ENCODE data around the gene SNX25.

Gene SNX25

GRCh38 chr4:185395956-185396723 is 186.7 kb downstream of the SNX25 start:
- peak overlapping the region; percentile 44 for H3K27ac ChIP-seq (ENCODE audit: low read depth, low read length, poor library complexity, severe bottlenecking)
- H3K36me3 ChIP-seq (ENCODE audit: insufficient read depth, low read length): peaks cover 28% of the 10 kb centered on the region; the same call in 1 of the 2 replicates
- no peaks in the 10 kb centered on the region for H3K79me2 ChIP-seq (ENCODE audit: insufficient read depth, low read length)
- H3K27me3 ChIP-seq (ENCODE audit: insufficient read depth, low read length): no peaks in the 10 kb centered on the region
- 0 out of 2 replicates have a peak, but pooled peaks cover 2% of the 10 kb centered on the region for H3F3A ChIP-seq (ENCODE audit: insufficient read depth, low read length)
- peaks cover 57% of the 10 kb centered on the region for H3K4me1 ChIP-seq (ENCODE audit: insufficient read depth, low read length, severe bottlenecking)
- peak overlapping the region; percentile 93 for H3K4me2 ChIP-seq (ENCODE audit: low read length)
- no peak overlapping the region for H2AFZ ChIP-seq (ENCODE audit: low read length)
- peak overlapping the region; percentile 66 for H3K4me3 ChIP-seq (ENCODE audit: low read depth, low read length, poor library complexity, severe bottlenecking)
- H4K20me1 ChIP-seq (ENCODE audit: insufficient read depth, low read length): no peaks in the 10 kb centered on the region
- peak overlapping the region; percentile 71 for H3K9ac ChIP-seq (ENCODE audit: low read length)
- TF ChIP-seq EZH2 (IDR thresholded peaks at IDR 0.05; ENCODE audit: borderline replicate concordance, low read length): no peak
- no peak for TF ChIP-seq CTCF (IDR thresholded peaks at IDR 0.05; ENCODE audit: low read length)
- no peaks in the 10 kb centered on the region for H3K9me3 ChIP-seq (ENCODE audit: low read length)
- H3K9me2 ChIP-seq (ENCODE audit: low read depth, low read length): no peaks in the 10 kb centered on the region

GRCh38 chr4:185396724-185397385 is 187.5 kb downstream of the SNX25 start, which contains the start of gene ANKRD37:
Gene ANKRD37 (plus strand): TSS chr4:185396841. CDS start chr4:185396924, 83 bp downstream.
- no peaks in the 10 kb centered on the region for H3K9me3 ChIP-seq (ENCODE audit: low read length)
- H3K9ac ChIP-seq (ENCODE audit: low read length): peak within 1 kb of the TSS; percentile 71
- H3K79me2 ChIP-seq (ENCODE audit: insufficient read depth, low read length): no peaks in the 10 kb centered on the region
- TF ChIP-seq EZH2 (IDR thresholded peaks at IDR 0.05; ENCODE audit: borderline replicate concordance, low read length) (no peak), CTCF (IDR thresholded peaks at IDR 0.05; ENCODE audit: low read length) (no peak)
- H3K9me2 ChIP-seq (ENCODE audit: low read depth, low read length): no peaks in the 10 kb centered on the region
- H3K4me3 ChIP-seq (ENCODE audit: low read depth, low read length, poor library complexity, severe bottlenecking): peak within 1 kb of the TSS; percentile 66
- peak within 1 kb of the TSS; percentile 44 for H3K27ac ChIP-seq (ENCODE audit: low read depth, low read length, poor library complexity, severe bottlenecking)
- no peak within 1 kb of the TSS for H2AFZ ChIP-seq (ENCODE audit: low read length)
- peaks cover 33% of the 10 kb centered on the region; the same call in 1 of the 2 replicates for H3K36me3 ChIP-seq (ENCODE audit: insufficient read depth, low read length)
- H3K4me2 ChIP-seq (ENCODE audit: low read length): peak within 1 kb of the TSS; percentile 93
- no peaks in the 10 kb centered on the region for H3K27me3 ChIP-seq (ENCODE audit: insufficient read depth, low read length)
- H3K4me1 ChIP-seq (ENCODE audit: insufficient read depth, low read length, severe bottlenecking): peaks cover 57% of the 10 kb centered on the region
- H3F3A ChIP-seq (ENCODE audit: insufficient read depth, low read length): 0 out of 2 replicates have a peak, but pooled peaks cover 2% of the 10 kb centered on the region
- no peaks in the 10 kb centered on the region for H4K20me1 ChIP-seq (ENCODE audit: insufficient read depth, low read length)

GRCh38 chr4:185398618-185399017 is 189.2 kb downstream of the SNX25 start:
- Histone ChIP-seq H3K36me3 (ENCODE audit: insufficient read depth, low read length) (peaks cover 48% of the 10 kb centered on the region; the same call in 1 of the 2 replicates), H3K9ac (ENCODE audit: low read length) (peak overlapping the region; percentile 28; the same call in 1 of the 2 replicates), H3K79me2 (ENCODE audit: insufficient read depth, low read length) (no peaks in the 10 kb centered on the region), H3K4me2 (ENCODE audit: low read length) (peak overlapping the region; percentile 47; the same call in 1 of the 2 replicates), H3K27me3 (ENCODE audit: insufficient read depth, low read length) (no peaks in the 10 kb centered on the region), H3K4me1 (ENCODE audit: insufficient read depth, low read length, severe bottlenecking) (peaks cover 50% of the 10 kb centered on the region), H3K9me2 (ENCODE audit: low read depth, low read length) (no peaks in the 10 kb centered on the region), H3F3A (ENCODE audit: insufficient read depth, low read length) (0 out of 2 replicates have a peak, but pooled peaks cover 2% of the 10 kb centered on the region), H3K9me3 (ENCODE audit: low read length) (no peaks in the 10 kb centered on the region), H3K27ac (ENCODE audit: low read depth, low read length, poor library complexity, severe bottlenecking) (peak overlapping the region; percentile 36), H4K20me1 (ENCODE audit: insufficient read depth, low read length) (no peaks in the 10 kb centered on the region), H3K4me3 (ENCODE audit: low read depth, low read length, poor library complexity, severe bottlenecking) (peak overlapping the region; percentile 66), H2AFZ (ENCODE audit: low read length) (no peak overlapping the region)
- TF ChIP-seq EZH2 (IDR thresholded peaks at IDR 0.05; ENCODE audit: borderline replicate concordance, low read length): no peak
- TF ChIP-seq CTCF (IDR thresholded peaks at IDR 0.05; ENCODE audit: low read length): no peak
